ENCODE measurements around the gene FADS2.

The FADS2 gene

GRCh38 chr11:61905067-61905696 is 77.1 kb downstream of the FADS2 start:
- Mint-ChIP-seq H3K9me3 (no peaks in the 10 kb centered on the region), H3K36me3 (no peaks in the 10 kb centered on the region), H3K27me3 (peaks cover 5 to 8% of the 10 kb centered on the region in 2 donors), H3K4me1 (peaks cover 5 to 7% of the 10 kb centered on the region in 2 donors), H3K27ac (no peak overlapping the region), H3K4me3 (no peak overlapping the region)
- DNase-seq (no peak), ATAC-seq (replicated peaks) (no peak)

GRCh38 chr11:61905801-61906521 is 77.9 kb downstream of the FADS2 start:
- Mint-ChIP-seq H3K4me1 (peaks cover 5 to 7% of the 10 kb centered on the region in 2 donors), H3K4me3 (no peak overlapping the region), H3K27me3 (peaks cover 5 to 8% of the 10 kb centered on the region in 2 donors), H3K27ac (no peak overlapping the region), H3K36me3 (no peaks in the 10 kb centered on the region), H3K9me3 (no peaks in the 10 kb centered on the region)
- ATAC-seq (replicated peaks) = no peak
- no peak for DNase-seq

DNA sequence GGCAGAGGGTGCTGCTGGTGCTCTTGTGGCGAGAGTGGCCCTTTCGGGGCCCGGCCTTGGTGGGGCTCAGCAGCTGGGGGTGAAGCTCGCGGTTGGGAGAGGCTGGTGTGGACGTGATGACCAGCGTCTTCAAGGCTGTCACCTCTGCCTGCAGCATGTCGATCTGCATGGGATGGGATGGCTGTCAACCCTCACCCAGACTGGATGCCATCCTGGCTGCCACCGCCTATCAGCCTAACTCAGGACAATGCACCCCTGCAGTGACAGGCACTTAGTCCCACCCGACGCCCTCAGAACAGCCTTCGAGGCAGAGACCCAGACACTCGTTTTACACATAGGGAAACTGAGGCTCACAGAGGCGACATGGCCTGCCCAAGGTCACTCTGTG is 78.4 kb downstream of the FADS2 start:
- Mint-ChIP-seq H3K4me3 (no peak overlapping the region), H3K4me1 (peaks cover 6 to 7% of the 10 kb centered on the region in 2 donors), H3K36me3 (no peaks in the 10 kb centered on the region), H3K27me3 (peaks cover 5 to 8% of the 10 kb centered on the region in 2 donors), H3K27ac (no peak overlapping the region), H3K9me3 (no peaks in the 10 kb centered on the region)
- ATAC-seq (replicated peaks) = no peak
- no peak for DNase-seq

DNA sequence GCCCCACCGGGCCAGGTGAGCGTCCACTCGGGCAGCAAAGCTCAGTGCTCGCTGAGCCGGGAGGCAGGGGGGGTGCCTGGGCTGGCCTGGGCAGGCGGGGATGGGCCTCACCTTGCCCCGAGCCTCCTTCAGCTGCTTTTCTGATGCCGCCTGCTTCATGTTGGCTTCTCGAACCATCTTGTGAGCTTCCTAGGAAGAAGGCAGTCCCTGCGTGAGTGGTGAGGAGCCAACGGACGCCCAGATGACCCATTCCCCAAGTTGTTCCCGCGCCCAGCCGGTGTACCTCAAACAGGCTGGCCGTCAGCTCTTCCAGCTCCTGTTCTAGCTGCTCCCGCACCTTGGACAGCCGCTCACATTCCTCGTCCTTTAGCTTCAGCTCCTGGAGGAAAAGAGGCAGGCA is 79.2 kb downstream of the FADS2 start:
- ATAC-seq (replicated peaks) (no peak), DNase-seq (no peak)
- Mint-ChIP-seq H3K27me3 (peaks cover 5 to 8% of the 10 kb centered on the region in 2 donors), H3K4me1 (peaks cover 7 to 12% of the 10 kb centered on the region in 2 donors), H3K4me3 (no peak overlapping the region), H3K36me3 (no peaks in the 10 kb centered on the region), H3K27ac (no peak overlapping the region), H3K9me3 (no peaks in the 10 kb centered on the region)

GRCh38 chr11:61907871-61908729 is 80.0 kb downstream of the FADS2 start:
- H3K9me3 Mint-ChIP-seq = no peaks in the 10 kb centered on the region
- no peak for ATAC-seq (replicated peaks)
- peaks cover 8 to 13% of the 10 kb centered on the region in 2 donors for H3K27me3 Mint-ChIP-seq
- H3K4me3 Mint-ChIP-seq = no peak overlapping the region
- H3K36me3 Mint-ChIP-seq = no peaks in the 10 kb centered on the region
- peaks cover 11 to 20% of the 10 kb centered on the region in 2 donors for H3K4me1 Mint-ChIP-seq
- DNase-seq = no peak
- H3K27ac Mint-ChIP-seq = no peak overlapping the region

DNA sequence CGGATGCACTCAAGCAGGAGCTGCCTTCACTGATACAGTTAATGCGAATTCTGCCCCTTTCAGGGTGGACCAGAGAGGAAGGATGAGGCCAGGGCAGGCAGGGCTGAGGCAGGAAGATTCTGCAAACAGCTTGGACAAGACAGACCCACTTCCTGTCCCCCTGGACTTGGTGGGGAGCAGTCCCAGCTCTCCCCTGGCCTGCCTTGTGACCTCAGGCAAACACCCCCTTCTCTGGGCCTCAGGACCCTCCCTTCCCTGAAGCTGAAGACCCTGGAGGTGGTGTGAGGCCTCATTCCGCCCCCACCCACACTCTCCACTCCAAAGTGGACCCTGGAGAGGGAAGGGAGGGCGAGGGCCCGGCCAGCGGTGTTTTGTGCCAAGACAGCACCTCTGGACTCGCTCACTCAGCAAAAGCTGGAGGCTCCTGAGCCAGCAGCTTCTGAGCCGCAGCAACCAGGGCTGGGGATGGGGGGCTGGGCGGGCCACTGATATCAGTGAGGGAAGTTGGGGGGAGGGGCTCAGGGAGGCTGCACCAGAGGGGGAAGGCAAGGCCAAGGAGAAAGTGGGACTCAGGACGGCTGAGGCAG is 80.7 kb downstream of the FADS2 start:
- no peaks in the 10 kb centered on the region for H3K9me3 Mint-ChIP-seq
- H3K4me3 Mint-ChIP-seq = no peak overlapping the region
- no peak overlapping the region for H3K27ac Mint-ChIP-seq
- no peaks in the 10 kb centered on the region for H3K36me3 Mint-ChIP-seq
- no peak for DNase-seq
- peaks cover 11 to 20% of the 10 kb centered on the region in 2 donors for H3K4me1 Mint-ChIP-seq
- no peak for ATAC-seq (replicated peaks)
- H3K27me3 Mint-ChIP-seq = peaks cover 5 to 12% of the 10 kb centered on the region in 2 donors

DNA sequence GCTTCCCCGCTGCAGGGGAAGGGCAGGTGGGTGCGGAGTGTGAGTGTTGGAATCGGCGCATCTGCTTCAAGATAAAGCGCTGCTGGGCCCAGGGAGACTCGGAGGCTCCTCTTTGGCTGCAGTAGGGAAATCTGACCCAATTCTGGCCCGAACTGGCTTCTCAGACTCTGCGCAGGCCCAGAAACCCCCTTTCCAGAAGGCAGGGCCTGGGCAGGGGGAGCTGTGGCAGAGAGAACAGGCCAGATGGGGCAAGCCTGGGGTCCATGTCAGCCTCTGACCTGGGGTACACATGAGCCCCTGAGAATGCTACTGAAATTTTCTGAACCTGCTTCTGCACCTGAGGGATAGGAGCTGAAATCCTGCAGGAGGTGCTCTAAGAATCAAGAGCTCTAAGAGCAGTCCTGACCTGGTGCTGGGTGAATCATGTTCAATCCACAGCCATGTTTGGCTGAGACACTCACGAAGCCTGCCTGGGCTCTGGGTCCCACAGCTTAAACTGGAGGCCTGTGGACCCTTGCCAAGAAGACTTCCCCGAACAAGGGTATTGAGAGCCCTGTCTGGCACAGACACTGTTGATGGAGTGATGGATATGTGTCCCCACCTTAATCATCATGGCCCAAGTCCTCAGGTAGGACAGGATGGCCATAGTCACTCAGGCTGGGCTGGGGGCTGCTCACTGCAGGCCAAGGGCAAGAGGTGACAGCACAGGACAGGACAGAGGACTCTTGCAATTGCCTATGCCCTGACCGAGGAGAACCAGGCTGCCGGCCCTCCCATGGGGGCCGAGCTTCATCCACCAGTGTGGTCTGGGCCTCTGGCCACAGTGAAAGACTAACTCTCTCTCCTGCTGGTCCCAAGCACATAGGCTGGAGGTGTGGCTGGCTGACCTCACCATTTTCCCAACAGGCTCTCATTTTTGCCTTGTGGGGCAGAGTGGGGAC is 82.4 kb downstream of the FADS2 start:
- DNase-seq (no peak), ATAC-seq (replicated peaks) (no peak)
- peaks cover 13 to 22% of the 10 kb centered on the region in 2 donors for H3K27me3 Mint-ChIP-seq
- H3K36me3 Mint-ChIP-seq = no peaks in the 10 kb centered on the region
- no peak overlapping the region for H3K27ac Mint-ChIP-seq
- H3K4me1 Mint-ChIP-seq = peaks cover 11 to 20% of the 10 kb centered on the region in 2 donors
- H3K4me3 Mint-ChIP-seq = no peak overlapping the region
- no peaks in the 10 kb centered on the region for H3K9me3 Mint-ChIP-seq

DNA sequence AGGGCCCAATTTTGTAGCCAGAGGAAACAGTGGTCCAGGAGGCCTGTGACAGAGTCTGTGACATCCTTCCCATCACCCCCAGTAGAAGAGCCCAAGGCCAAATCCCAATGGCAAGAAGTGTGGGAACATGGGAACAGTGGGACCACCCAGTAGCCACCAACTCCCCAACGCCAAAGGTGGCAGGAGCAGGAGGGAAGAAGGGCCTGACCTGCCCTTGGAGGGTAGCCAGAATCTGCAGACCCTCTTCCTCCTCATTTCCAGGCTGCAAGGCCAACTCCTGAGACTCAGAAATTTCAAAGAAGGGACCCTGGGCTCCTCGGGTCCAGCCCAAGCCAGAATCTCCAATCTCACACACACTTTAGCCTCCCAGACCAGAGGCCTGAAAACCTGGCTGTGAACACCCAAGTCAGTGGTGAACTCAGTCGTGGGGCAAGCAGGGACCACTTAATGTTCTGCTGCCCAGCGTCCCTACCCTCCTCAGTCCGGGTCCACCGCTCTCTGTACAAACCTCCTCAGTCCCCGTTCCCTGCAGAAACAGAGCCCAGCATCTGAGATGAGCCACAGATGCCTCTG is 83.1 kb downstream of the FADS2 start:
- Mint-ChIP-seq H3K4me3 (no peak overlapping the region), H3K27ac (no peak overlapping the region), H3K36me3 (no peaks in the 10 kb centered on the region), H3K27me3 (peaks cover 20 to 25% of the 10 kb centered on the region in 2 donors), H3K4me1 (peaks cover 11 to 20% of the 10 kb centered on the region in 2 donors), H3K9me3 (no peaks in the 10 kb centered on the region)
- DNase-seq (no peak), ATAC-seq (replicated peaks) (no peak)

GRCh38 chr11:61911701-61912529 is 83.8 kb downstream of the FADS2 start:
- no peak overlapping the region for H3K4me3 Mint-ChIP-seq
- no peak for ATAC-seq (replicated peaks)

GRCh38 chr11:61912530-61912898 is 84.4 kb downstream of the FADS2 start:
- Mint-ChIP-seq H3K36me3 (no peaks in the 10 kb centered on the region), H3K27me3 (peaks cover 29 to 34% of the 10 kb centered on the region in 2 donors), H3K27ac (no peak overlapping the region)

More at GRCh38 chr11:61911701-61912529, 83.8 kb downstream of the FADS2 start:
- Mint-ChIP-seq H3K9me3 (no peaks in the 10 kb centered on the region), H3K4me1 (peaks cover 7 to 20% of the 10 kb centered on the region in 2 donors), H3K27ac (no peak overlapping the region), H3K27me3 (peaks cover 27 to 32% of the 10 kb centered on the region in 2 donors), H3K36me3 (no peaks in the 10 kb centered on the region)
- DNase-seq = no peak

GRCh38 chr11:61912991-61913698 is 85.0 kb downstream of the FADS2 start:
- Mint-ChIP-seq H3K27ac (no peak overlapping the region), H3K27me3 (peaks cover 35 to 40% of the 10 kb centered on the region in 2 donors), H3K36me3 (peaks cover 0 to 3% of the 10 kb centered on the region in 2 donors), H3K4me1 (peaks cover 10 to 27% of the 10 kb centered on the region in 2 donors), H3K9me3 (no peaks in the 10 kb centered on the region), H3K4me3 (no peak overlapping the region)
- ATAC-seq (replicated peaks) = no peak
- no peak for DNase-seq

More at GRCh38 chr11:61912530-61912898, 84.4 kb downstream of the FADS2 start:
- H3K4me3 Mint-ChIP-seq = no peak overlapping the region
- H3K4me1 Mint-ChIP-seq = peaks cover 4 to 20% of the 10 kb centered on the region in 2 donors
- ATAC-seq (replicated peaks) (peak; percentile 44 to 58), DNase-seq (no peak)
- no peaks in the 10 kb centered on the region for H3K9me3 Mint-ChIP-seq
